Lower leg skin (tissue), 3 donors: Measurements from ENCODE around the gene HIGD1B.

Experiments used
- CTCF ChIP-seq, 3 donors: fragments of 450-650 bp; IDR thresholded peaks; one replicate each; pipeline ENCODE4 v1.5.1; 2016; ENCODE audit warnings: antibody characterized with exemption in 3 of 3, mild to moderate bottlenecking in 3 of 3, moderate library complexity in 2 of 3
- POLR2A ChIP-seq, 2 donors: fragments of 450-650 bp; IDR thresholded peaks; one replicate each; pipeline ENCODE4 v1.6.1; 2016 to 2017; ENCODE audit warnings: antibody characterized with exemption in 2 of 2, mild to moderate bottlenecking in 1 of 2, moderate library complexity in 1 of 2

DNA sequence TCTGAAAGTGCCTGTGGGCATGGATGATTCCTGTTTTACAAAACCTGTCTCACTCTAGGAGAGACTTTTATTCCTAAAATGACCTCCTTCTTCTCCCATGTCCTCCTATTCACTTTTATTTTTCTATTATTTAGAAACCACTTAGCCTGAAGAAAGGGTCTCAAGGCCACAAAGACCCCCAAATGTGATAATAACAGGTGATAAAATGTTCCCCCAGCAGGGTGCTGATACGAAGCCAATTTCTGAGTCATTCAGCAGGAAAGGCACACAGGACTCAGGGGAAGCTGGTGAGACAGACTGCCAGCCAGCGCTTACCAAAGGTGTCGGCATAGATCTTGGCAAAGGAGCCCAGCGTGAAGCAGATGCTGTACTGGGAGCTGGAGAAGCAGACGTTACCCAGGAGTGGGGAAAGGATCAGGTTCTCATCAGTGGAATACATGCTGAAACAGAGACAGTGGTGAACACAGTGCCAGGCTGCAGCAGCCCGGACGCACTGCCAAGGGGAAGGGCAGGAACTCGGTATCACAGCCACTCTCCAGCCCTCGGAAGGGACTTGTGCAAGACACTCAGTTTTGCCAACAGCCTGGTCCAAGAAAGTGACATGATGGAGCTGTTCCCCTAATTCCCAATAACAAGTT lies 24.6 kb downstream of the HIGD1B start:
- no peak for TF ChIP-seq CTCF (IDR thresholded peaks at IDR 0.05)
- no peak for TF ChIP-seq POLR2A (IDR thresholded peaks at IDR 0.05)
